ENCODE results near the gene VPS26C.

The VPS26C gene

GRCh38 chr21:37263827-37264600 lies 3.1 kb downstream of the VPS26C start:
- no peak for DNase-seq

DNA sequence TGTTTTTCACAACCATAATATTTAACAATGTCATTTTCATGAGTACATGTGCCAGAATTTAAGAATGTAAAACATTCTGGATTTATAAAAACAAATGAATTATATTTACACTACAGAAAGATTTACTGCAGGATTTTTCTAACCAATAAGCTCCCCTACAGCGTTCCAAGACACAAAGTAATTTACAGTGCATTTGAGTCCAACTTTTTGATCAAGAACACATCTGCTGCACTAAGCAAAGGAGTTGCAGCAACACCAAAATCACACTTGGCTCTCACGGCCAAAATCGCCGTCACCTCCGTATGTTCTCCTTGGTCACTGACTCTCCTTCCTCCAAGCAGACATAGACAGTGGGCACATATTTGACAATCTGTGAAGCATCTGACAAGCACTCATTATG lies 7.7 kb downstream of the VPS26C start:
- DNase-seq = no peak

- DNase-seq = peak; percentile 71
Measured at GRCh38 chr21:37257967-37258877, 8.9 kb downstream of the VPS26C start.

DNA sequence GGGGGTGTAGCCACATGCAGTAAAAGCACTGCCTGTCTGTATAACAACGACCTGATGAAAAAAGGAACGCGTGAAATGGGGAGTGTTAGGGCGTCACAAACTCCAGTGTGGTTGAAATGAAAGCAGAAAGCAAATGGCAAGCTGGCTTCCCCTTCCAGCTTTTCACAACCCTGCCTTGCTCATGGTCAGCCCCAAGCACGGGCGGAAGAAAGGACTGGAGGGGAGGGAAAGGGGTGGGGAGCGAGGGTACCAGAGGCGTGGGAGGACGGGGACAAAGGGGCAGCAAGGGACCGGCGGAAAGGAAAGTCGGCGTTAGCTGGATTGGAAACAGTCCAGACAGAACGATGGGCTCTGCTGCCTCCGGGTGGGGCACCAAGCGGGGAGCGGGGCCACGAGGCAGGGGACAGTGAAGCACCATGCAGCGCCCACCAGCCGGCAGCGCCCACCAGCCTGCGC lies 9.6 kb downstream of the VPS26C start:
- DNase-seq = peak; percentile 64

GRCh38 chr21:37253991-37254390 lies 13.1 kb downstream of the VPS26C start:
- no peak for DNase-seq

- DNase-seq = no peak
Measured at GRCh38 chr21:37251294-37251634, 15.9 kb downstream of the VPS26C start.

DNA sequence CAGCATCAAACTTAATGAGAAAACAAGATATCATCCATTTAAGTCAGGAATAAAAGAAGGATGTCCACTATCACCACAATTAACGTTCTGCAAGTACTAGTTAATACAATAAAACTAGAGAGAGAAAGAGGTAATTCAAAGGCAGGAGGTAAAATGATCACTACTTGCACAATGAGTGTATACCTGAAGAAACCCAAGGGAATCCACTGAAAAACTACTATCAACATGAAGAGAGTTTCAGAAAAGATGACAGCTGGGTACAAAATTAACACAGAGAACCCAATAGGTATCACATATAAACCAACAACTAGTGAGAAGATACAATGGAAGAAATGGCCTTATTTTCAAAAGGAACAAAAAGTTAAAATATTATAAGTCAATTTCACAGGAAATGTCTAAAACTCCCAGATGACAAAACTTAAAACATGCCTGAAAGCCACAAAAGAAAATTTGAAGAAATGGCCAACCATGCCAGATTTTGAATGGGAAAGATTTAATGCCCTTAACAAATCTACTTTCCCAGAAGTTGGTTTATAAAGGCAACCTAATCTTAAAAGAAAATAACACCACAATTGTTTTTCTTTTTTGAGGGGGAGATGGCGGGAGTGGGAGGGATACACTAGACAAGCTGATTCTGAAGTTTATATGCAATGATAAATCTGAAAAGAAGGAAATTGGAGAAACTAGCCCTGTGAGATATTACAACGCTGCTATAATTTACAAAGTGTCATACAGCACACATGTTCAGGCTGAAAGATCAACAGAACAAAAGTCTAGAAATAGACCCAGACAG lies 17.8 kb downstream of the VPS26C start:
- DNase-seq = no peak

DNA sequence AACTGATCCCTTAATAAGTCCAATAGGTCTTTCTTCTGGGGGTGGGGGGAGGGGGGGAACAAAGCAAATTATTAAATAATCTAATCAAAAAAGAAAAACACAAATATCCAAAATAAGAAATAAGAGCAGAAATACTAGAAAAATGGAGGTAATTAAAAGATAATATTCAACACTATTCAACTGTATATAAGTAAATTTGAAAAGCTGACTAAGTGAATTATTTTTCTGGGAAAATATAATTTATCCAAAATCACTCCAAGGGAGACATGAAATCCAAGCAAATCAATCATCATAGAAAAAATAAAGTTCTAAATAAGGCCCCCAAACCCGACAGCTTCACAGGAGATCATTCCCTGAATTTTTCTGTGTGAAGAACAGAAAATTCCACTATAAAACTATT lies 18.8 kb downstream of the VPS26C start:
- DNase-seq = no peak

GRCh38 chr21:37245151-37245550 lies 22.0 kb downstream of the VPS26C start:
- DNase-seq = no peak

DNA sequence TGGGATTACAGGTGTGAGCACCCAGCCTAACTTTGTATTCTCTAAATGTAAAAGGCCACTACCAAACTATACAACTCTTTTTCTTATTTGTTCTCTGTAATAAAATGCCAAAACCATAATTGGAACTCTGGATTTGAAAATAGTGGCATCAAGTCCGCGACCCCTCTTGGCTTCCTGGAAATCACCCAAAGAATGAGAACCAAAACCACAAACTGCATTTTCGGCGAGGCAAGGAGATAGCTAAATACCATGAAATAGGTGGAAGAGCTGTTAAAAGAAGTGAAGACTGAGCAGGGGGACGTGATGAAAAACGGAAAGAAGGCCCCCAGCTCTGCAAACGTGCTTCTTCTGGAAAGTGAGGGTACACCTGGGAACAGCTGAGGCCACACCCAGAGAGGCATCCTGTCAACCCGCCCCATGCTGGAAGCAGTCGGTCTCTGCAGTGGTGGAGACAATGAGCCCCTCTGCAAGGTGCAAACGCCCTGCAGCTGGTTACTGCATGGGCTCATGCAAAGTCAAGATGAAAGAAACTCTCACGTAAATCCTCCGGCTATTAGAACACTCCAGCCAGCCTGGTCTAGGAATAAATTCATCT lies 22.5 kb downstream of the VPS26C start:
- no peak for DNase-seq

GRCh38 chr21:37243961-37244360 lies 23.2 kb downstream of the VPS26C start:
- no peak for DNase-seq

- DNase-seq = no peak
Measured at GRCh38 chr21:37241426-37241825, 25.7 kb downstream of the VPS26C start.

DNA sequence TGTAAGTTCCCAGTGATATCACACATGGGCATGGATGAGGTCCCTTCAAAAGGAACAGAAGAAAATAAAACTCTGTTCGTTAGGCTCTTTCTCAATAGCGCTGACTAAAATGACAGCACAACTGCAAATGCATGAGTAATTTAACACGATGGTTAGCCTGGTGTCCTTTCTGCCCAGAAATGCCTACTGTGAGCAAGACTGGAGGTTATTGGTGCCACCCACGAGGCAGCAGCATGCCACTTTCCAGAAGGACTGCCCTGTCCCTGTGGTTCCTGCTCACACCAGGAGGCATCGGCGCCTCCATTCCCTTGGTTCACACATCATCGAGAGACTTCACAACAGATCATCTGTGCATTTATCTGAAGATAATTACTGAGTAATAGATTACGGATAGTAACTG lies 26.2 kb downstream of the VPS26C start:
- DNase-seq = no peak

- DNase-seq = no peak
Measured at GRCh38 chr21:37237764-37238163, 29.4 kb downstream of the VPS26C start.

- no peak for DNase-seq
Measured at GRCh38 chr21:37237346-37237745, 29.8 kb downstream of the VPS26C start.

DNA sequence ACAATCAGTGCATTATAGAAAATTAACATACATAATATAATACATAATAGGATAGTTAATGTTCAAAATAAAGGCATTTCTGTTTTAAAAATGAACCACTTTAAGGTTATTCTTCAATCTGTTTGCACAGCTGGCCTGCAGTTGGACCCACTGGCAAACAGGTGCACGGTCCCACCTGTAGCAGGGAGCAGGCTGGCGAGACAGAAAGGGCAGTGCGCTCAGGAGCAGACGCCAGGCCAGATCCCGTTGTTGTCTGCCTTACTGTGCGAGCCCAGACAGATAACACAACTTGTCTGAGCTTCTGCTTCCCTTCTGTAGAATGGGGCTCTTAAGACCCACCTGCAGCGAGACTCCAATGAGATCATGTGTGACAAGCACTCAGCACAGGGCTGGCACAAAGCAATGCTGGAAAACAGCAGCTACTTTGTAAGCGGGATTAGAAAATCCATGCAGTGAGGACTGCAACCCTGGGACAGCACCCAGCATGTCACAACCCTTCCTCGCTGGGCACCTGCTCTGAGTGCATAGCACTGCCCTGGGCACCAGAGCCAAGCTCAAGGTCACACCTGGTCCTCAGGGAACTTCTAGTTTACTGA lies 33.5 kb downstream of the VPS26C start:
- peak; percentile 82 for DNase-seq

DNA sequence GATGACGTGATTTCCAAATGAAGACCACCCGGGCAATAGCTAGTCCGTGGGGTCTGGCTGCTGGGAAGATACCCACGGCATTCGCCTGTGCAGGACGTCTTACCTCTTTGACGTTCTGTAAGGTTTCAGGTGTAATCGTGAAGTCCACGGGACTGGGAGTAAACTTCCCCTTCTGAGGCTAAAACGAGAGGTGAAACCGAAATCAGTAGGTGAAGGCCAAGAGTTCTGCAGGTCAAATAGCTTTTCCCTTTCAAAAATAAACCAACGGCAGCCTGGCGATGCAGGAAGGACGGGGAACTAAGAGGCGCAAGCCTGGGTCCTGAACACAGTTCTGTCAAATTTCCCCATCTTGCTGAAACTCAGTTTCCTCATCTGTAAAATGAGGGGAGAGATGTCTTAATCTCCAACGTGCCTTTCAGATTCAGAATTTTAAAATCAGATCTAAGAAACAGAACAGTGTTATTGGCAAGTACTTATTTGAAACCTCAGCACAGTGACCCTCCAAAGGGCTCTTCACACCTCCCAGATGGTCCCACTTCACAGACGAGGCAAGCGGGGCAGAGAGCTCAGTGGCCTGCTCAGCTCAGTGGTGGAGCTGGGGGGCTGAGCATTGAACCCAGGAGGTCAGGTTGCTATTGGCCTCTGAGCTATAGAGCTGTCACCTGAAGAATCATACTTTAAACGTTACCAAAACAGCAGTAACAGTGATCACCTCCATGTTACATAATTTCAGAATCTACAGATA lies 34.7 kb downstream of the VPS26C start:
- no peak for DNase-seq

GRCh38 chr21:37231671-37232070 lies 35.5 kb downstream of the VPS26C start:
- DNase-seq = no peak

- no peak for DNase-seq
Measured at GRCh38 chr21:37231249-37231645, 35.9 kb downstream of the VPS26C start.

DNA sequence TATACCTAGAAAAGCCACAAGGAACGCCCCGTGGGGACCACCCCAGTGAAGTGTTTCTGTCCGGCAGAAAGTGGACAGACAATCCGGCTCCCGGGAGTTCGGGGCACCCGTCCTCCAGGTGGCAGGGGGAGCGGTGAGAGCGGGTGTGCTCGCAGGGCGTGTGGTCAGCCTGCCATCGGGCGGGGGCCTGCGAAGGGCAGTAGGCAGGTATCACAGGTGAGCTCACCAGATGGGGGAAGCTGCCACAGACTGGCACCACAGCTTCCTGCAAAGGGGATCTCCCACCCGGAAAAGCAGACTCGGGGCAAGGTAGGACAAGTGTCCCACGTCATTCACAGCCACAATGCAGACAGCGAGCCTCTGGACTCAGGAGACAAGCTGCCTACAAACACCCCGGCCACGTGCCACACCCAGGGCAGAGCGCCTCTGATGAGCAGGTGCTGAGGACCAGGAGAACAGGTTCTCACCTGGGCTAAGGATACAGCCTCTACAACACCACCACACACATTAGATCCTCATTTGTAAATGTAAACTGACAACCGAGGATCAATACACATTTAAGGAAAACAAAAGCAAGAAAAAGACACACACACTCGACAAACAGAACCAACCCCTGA lies 36.4 kb downstream of the VPS26C start:
- peak; percentile 70 for DNase-seq

- DNase-seq = no peak
Measured at GRCh38 chr21:37228003-37228400, 39.1 kb downstream of the VPS26C start.

All from NCI-H146 (cell line).